IPS-20b (cell line): Measurements from ENCODE around the gene ZNF148.
A peak's percentile ranks its signal among the peaks of the same experiment; 100 is the strongest.

ENCODE experiments used
- H3K27ac ChIP-seq: one replicate; pipeline ENCODE4 v1.5.1; 2013; ENCODE audit warnings: low read length
- H3K27me3 ChIP-seq: 2 replicates; pipeline ENCODE4 v1.6.1; 2013; ENCODE audit warnings: mild to moderate bottlenecking, low read length, inconsistent platforms; ENCODE audit not compliant: insufficient read depth
- H3K36me3 ChIP-seq: 2 replicates; pipeline ENCODE4 v1.6.1; 2013; ENCODE audit warnings: low read depth, mild to moderate bottlenecking, inconsistent platforms, low read length, moderate library complexity; ENCODE audit not compliant: insufficient read depth
- H3K4me1 ChIP-seq: 2 replicates; pipeline ENCODE4 v1.6.1; 2013; ENCODE audit warnings: mild to moderate bottlenecking, control low read depth, inconsistent platforms, low read length, moderate library complexity; ENCODE audit not compliant: insufficient read depth
- H3K4me3 ChIP-seq: 2 replicates; pipeline ENCODE4 v1.5.1; 2013; ENCODE audit warnings: mild to moderate bottlenecking, low read length, inconsistent platforms
- H3K9ac ChIP-seq: 2 replicates; pipeline ENCODE4 v1.6.1; 2013; ENCODE audit warnings: low read depth, mild to moderate bottlenecking, inconsistent platforms, low read length, moderate library complexity
- H3K9me3 ChIP-seq: 2 replicates; pipeline ENCODE4 v1.6.1; 2013; ENCODE audit warnings: mild to moderate bottlenecking, low read depth, low read length, inconsistent platforms; ENCODE audit not compliant: insufficient read depth

Gene ZNF148

DNA sequence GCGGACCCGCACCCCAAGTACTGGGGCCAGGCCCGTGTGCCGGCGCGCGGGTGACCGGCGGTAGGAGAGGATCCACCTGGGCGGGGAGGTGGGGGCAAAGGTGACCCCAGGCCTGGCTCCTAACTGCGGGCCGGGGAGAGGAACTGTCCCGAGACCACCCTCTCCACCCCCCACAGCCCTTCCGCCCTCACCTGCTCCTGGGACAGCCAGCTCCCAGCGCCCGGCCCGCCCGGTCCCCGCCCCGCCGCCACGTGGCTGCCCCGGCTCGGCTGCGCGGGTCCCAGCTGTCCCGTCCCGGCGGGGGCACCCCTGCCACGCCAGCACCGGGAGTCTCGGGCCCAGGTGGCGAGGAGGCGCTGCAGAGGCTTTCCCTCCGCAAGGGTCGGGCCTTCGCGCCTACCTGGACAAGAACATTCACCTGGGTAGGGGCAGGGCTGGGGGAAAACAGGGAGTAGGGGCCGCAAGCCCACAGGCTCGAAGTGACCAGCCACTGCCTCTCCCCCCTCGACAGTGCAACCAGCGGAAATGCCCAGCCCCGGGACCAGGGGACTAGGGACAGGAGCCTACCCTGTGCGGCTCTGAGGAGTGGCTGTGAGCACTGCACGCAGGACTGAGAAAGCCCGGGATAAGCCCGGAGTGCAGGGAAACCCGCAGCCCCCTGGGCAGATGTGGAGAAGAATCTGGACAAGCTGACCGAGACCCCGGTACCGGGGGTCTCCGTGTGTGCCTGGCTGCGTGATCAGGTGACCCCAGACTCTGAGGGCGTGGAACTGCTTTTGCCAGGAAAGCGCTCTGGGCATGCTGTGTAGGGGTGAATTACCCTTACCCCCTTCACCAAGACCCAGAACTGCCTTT is 162.4 kb downstream of the ZNF148 start, which contains the start of gene SLC12A8:
TSS of gene SLC12A8 (minus strand) at position 240 of the 855 bp plus-strand sequence. CDS start 1,399 bp downstream, outside the sequence.
- H3K27ac ChIP-seq = no peak within 1 kb of the TSS
- no peaks in the 10 kb centered on the region for H3K9me3 ChIP-seq
- H3K4me1 ChIP-seq = peaks cover 16% of the 10 kb centered on the region
- peak within 1 kb of the TSS; percentile 80 for H3K9ac ChIP-seq
- H3K27me3 ChIP-seq = peaks cover 28% of the 10 kb centered on the region
- H3K4me3 ChIP-seq = peak within 1 kb of the TSS; percentile 70
- H3K36me3 ChIP-seq = no peaks in the 10 kb centered on the region

- Histone ChIP-seq H3K27me3 (peaks cover 28% of the 10 kb centered on the region), H3K9ac (peak overlapping the region; percentile 80), H3K27ac (no peak overlapping the region), H3K9me3 (no peaks in the 10 kb centered on the region), H3K4me3 (peak overlapping the region; percentile 70), H3K36me3 (no peaks in the 10 kb centered on the region), H3K4me1 (peaks cover 16% of the 10 kb centered on the region)
These were observed 163.0 kb downstream of the ZNF148 start for GRCh38 chr3:125212091-125212508.

DNA sequence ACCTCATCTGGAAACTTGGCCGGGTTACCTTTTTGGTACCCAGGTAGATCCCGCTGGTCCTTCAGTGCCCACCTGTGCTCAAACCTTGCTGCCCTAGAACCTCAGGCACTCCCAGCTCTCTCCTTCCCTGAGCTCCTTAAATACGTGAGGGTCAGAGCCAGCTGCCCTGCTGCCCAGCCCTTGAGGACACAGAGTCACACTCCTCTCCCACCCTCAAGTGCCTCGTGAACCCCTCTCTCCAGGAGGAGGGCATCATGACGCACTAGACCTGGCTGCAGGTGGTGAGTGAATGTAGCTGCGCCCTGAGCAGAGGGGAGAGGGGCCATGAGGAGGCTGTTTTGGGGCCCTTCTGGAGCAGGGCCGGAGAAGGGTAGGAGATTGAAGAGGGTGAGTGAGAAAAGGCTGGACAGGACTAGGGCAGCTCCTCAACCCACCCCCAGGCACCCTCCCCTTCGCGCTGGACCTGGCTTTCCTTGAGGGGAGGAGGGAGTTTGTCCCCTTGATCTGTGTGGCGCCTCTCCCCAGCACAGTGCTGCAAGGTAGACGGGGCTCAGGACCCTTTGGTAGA is 163.5 kb downstream of the ZNF148 start:
- Histone ChIP-seq H3K27me3 (peaks cover 28% of the 10 kb centered on the region), H3K9ac (peak overlapping the region; percentile 80), H3K4me1 (peaks cover 16% of the 10 kb centered on the region), H3K4me3 (peak overlapping the region; percentile 70), H3K27ac (no peak overlapping the region), H3K36me3 (no peaks in the 10 kb centered on the region), H3K9me3 (no peaks in the 10 kb centered on the region)

DNA sequence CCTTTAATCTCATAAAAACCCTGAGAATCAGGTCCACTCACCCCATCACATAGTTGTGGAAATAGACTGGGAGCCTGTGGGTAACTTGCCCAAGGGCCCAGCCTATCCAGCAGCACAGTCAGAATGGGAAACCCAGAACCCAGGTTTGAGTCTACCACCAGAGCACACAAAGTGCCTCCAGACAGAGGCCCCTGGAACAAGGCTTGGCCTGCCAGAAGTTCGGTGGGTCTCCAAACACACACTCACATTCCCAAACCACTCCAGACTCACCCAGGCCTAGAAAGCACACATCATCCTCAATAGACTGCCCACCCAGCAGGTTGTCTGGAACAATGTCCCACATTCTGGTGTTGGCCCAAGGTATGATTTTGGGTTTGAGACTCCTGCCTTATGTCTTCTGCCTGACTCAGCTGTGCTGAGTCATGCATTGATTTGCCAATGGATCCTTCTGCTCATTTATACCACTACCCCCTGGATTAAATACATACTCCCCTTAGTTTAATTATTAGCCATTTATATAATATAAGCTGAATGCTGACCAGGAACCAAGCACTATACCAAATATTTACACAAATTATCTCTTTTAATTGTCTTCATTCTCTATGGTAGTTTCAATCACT is 167.1 kb downstream of the ZNF148 start:
- Histone ChIP-seq H3K9me3 (no peaks in the 10 kb centered on the region), H3K36me3 (no peaks in the 10 kb centered on the region), H3K4me1 (peaks cover 7% of the 10 kb centered on the region; the same call in 1 of the 2 replicates), H3K4me3 (no peak overlapping the region), H3K27me3 (peaks cover 17% of the 10 kb centered on the region), H3K27ac (no peak overlapping the region), H3K9ac (no peak overlapping the region)

- Histone ChIP-seq H3K27ac (no peak overlapping the region), H3K4me3 (no peak overlapping the region), H3K9me3 (no peaks in the 10 kb centered on the region), H3K4me1 (peaks cover 5% of the 10 kb centered on the region; the same call in 1 of the 2 replicates), H3K36me3 (no peaks in the 10 kb centered on the region), H3K9ac (no peak overlapping the region), H3K27me3 (peaks cover 13% of the 10 kb centered on the region)
These were observed 167.6 kb downstream of the ZNF148 start for GRCh38 chr3:125207507-125207906.

- H3K27me3 ChIP-seq = peaks cover 10% of the 10 kb centered on the region
- no peaks in the 10 kb centered on the region for H3K9me3 ChIP-seq
- no peak overlapping the region for H3K9ac ChIP-seq
- no peaks in the 10 kb centered on the region for H3K36me3 ChIP-seq
- peaks cover 5% of the 10 kb centered on the region; the same call in 1 of the 2 replicates for H3K4me1 ChIP-seq
- no peak overlapping the region for H3K4me3 ChIP-seq
- no peak overlapping the region for H3K27ac ChIP-seq
These were observed 168.2 kb downstream of the ZNF148 start for GRCh38 chr3:125206934-125207333.

- Histone ChIP-seq H3K9ac (no peak overlapping the region), H3K36me3 (no peaks in the 10 kb centered on the region), H3K27me3 (no peaks in the 10 kb centered on the region), H3K27ac (no peak overlapping the region), H3K9me3 (no peaks in the 10 kb centered on the region), H3K4me1 (no peaks in the 10 kb centered on the region), H3K4me3 (no peak overlapping the region)
These were observed 171.4 kb downstream of the ZNF148 start for GRCh38 chr3:125203731-125204130.

DNA sequence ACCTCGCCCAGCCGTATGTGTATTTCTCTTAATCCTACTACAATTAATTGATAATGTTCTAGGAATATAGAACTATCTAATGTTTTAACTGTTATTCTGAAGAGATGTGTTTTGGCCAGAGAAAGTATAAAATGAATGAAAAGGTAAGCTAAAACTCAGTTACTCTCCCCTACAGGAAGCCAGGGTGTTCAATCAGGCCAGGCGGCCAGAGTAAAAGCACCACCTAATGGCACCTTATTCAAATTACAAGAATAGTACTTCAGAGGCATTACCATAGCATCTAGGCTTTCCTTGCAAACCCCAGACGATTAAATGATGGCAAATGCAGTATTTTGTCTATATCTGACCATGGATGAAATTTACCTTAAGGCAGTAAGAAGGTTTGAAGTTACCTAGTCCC is 172.9 kb downstream of the ZNF148 start:
- Histone ChIP-seq H3K36me3 (no peaks in the 10 kb centered on the region), H3K27ac (no peak overlapping the region), H3K4me1 (no peaks in the 10 kb centered on the region), H3K9me3 (no peaks in the 10 kb centered on the region), H3K4me3 (no peak overlapping the region), H3K27me3 (no peaks in the 10 kb centered on the region), H3K9ac (no peak overlapping the region)

- no peaks in the 10 kb centered on the region for H3K9me3 ChIP-seq
- H3K9ac ChIP-seq = no peak overlapping the region
- no peaks in the 10 kb centered on the region for H3K36me3 ChIP-seq
- no peak overlapping the region for H3K27ac ChIP-seq
- no peak overlapping the region for H3K4me3 ChIP-seq
- no peaks in the 10 kb centered on the region for H3K4me1 ChIP-seq
- no peaks in the 10 kb centered on the region for H3K27me3 ChIP-seq
These were observed 174.4 kb downstream of the ZNF148 start for GRCh38 chr3:125200731-125201139.

DNA sequence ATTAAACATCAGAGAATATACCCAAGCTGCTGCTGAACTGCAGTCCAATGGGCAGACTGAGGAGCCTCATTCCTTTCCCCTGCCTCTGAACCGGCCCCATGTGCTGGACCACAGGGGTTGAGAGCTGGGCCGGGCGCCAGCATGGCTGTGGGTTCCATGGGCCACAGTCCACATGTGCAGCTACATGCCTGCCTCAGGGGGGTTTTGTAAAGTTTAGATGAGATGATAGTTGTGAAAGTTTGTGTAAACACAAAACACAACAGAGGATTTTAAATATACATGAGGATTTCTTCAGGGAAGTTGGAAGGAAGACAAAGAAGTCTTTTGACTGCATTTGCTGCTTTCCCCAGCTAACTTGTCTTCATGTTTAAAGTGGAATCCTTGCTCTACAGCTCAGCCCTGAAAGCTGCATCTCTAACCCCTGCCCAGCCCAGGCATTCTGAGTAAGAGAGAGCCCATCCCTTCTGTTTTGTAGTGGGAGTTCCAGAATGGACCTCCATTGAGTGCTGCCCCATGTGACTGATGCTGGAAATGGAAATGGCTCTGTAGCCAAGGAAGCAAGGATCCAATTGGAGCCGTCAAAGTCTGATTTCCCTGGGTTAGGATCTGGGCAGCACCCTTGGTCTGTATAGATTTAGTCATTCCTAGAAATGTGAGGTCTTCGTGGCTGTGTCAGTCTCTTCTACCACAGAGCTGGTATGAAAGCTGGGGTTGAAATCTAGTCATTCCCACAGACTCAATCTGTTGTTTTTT is 180.1 kb downstream of the ZNF148 start:
- Histone ChIP-seq H3K36me3 (peaks cover 7% of the 10 kb centered on the region; the same call in 1 of the 2 replicates), H3K9ac (no peak overlapping the region), H3K27ac (no peak overlapping the region), H3K4me1 (peaks cover 21% of the 10 kb centered on the region), H3K4me3 (no peak overlapping the region), H3K27me3 (no peaks in the 10 kb centered on the region), H3K9me3 (no peaks in the 10 kb centered on the region)
